SK-N-SH treated with all-trans-retinoic acid at 6 μM for 48 hours (cell line): ENCODE measurements around the gene GRIK1.

Experiments
- ARNTL ChIP-seq: fragments of 450-650 bp; formaldehyde crosslinking; IDR thresholded peaks from 2 replicates; pipeline ENCODE4 v1.5.0; 2020; ENCODE audit warnings: low read depth, mild to moderate bottlenecking, moderate library complexity, borderline replicate concordance
- CSDC2 ChIP-seq: fragments of 250-450 bp; sonication (Bioruptor Pico); IDR thresholded peaks from 2 replicates; pipeline ENCODE4 v1.5.0; 2020; ENCODE audit warnings: mild to moderate bottlenecking, moderate library complexity
- OSR1 ChIP-seq: fragments of 250-450 bp; sonication (Bioruptor Pico); IDR thresholded peaks from 2 replicates; pipeline ENCODE4 v1.8.0; 2022; ENCODE audit warnings: moderate library complexity, mild to moderate bottlenecking, inconsistent platforms
- PATZ1 ChIP-seq: fragments of 250-450 bp; sonication (Bioruptor Pico); IDR thresholded peaks from 2 replicates; pipeline ENCODE4 v1.8.0; 2020; ENCODE audit warnings: mild to moderate bottlenecking, moderate library complexity, borderline replicate concordance

GRCh38 chr21:29524055-29524454, 415.7 kb downstream of the GRIK1 start:
- TF ChIP-seq OSR1 (CRISPR knock-in tag) (no peak), ARNTL (CRISPR knock-in tag) (no peak), CSDC2 (CRISPR knock-in tag) (no peak), PATZ1 (CRISPR knock-in tag) (no peak)
